ENCODE data around the gene SERPINB10. TPM values are rescaled to one million over a fixed set of nuclear protein-coding genes. Genes with fewer than 3 reads are reported as not detected.

SERPINB10 gene
- total RNA-seq, 1 donor from 2014 or later, result not detected

DNA sequence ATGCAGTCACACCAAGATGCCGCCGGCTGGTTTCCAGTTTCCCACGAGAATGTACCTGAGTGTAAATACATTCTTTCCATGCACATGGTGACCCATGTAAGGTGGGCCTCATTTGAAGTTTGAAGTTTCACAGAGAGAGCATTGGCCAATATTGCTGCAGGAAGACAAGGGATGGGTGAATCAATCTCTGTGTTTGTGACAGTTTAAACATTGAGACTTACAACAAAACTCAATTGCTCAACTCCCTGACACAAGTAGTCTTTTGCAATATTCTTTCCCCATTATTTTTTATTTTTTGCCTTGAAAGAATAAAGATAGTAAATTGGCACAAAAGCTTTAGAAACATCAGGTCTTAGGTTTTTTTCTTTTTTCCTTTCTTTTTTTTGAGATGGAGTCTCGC lies 15.2 kb upstream of the SERPINB10 start:
- DNase-seq (no peak), ATAC-seq (no peak)
- H3K27me3 ChIP-seq (ENCODE audit: low read depth), result no peaks in the 10 kb centered on the region
- no peak overlapping the region for H3K27ac ChIP-seq
- intact Hi-C loops (cut with DNase I), result no loop called here
- no peaks in the 10 kb centered on the region for H3K9me3 ChIP-seq
- no peaks in the 10 kb centered on the region for H3K4me1 ChIP-seq
- H3K4me3 ChIP-seq, result no peak overlapping the region
- no peak for TF ChIP-seq CTCF (IDR thresholded peaks at IDR 0.05)
- no peaks in the 10 kb centered on the region for H3K36me3 ChIP-seq

DNA sequence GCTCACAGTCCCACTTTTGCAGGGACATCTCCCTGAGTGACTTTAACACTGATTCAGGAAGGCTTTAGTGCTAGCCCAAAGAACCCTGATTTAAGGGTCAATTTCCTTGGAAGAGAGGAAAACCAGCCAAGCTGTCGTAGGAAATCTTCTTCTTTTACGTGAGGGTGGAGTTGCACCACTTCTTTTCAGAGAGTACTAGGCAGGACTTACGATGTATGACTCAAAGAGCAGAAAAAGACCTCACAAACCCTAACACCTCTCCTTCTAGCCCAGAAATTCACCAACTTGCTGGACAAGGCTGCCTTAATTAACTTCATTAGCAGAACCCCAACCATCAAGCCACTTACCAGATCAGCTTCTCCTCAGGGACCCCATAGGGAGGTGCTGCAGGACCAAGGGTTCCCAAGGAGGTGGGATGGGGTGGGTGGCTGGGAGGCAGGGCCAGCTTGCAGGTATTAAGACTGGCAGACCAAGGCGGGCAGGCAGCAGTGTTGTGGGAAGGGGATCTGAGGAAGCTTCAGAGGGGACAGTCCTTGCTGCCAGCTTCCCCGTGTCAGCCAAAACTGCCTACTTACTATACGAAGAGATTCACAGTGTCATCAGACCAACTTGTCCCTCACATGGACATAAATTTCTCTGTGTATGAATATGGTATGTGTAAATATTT lies 13.5 kb upstream of the SERPINB10 start:
- no peak for ATAC-seq
- no peak for TF ChIP-seq CTCF (IDR thresholded peaks at IDR 0.05)
- no peak for DNase-seq
- intact Hi-C loops (cut with DNase I), result no loop called here
- no peak overlapping the region for H3K27ac ChIP-seq
- H3K36me3 ChIP-seq, result no peaks in the 10 kb centered on the region
- no peaks in the 10 kb centered on the region for H3K27me3 ChIP-seq (ENCODE audit: low read depth)
- H3K4me3 ChIP-seq, result no peak overlapping the region
- H3K4me1 ChIP-seq, result no peaks in the 10 kb centered on the region
- no peaks in the 10 kb centered on the region for H3K9me3 ChIP-seq

DNA sequence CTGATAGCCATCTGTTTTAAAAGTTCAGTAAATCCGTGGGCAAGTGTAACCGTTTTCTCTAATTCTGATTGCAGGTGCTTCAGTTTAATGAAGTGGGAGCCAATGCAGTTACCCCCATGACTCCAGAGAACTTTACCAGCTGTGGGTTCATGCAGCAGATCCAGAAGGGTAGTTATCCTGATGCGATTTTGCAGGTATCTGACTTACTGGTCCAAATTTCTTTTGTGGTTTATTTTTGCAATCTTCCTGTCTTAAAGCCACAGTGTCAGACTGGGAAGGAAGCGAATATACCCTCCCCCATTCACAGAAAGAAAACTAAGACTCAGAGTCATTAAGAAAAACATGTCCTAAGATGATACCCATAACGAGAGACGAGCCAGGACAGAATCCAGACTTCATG lies 12.6 kb upstream of the SERPINB10 start:
- intact Hi-C loops (cut with DNase I), result no loop called here
- DNase-seq (no peak), ATAC-seq (no peak)
- H3K4me3 ChIP-seq, result no peak overlapping the region
- no peaks in the 10 kb centered on the region for H3K27me3 ChIP-seq (ENCODE audit: low read depth)
- no peaks in the 10 kb centered on the region for H3K9me3 ChIP-seq
- H3K36me3 ChIP-seq, result no peaks in the 10 kb centered on the region
- no peaks in the 10 kb centered on the region for H3K4me1 ChIP-seq
- no peak for TF ChIP-seq CTCF (IDR thresholded peaks at IDR 0.05)
- no peak overlapping the region for H3K27ac ChIP-seq

GRCh38 chr18:63897072-63897471 lies 10.7 kb upstream of the SERPINB10 start:
- ATAC-seq (no peak), DNase-seq (no peak)
- no peak for TF ChIP-seq CTCF (IDR thresholded peaks at IDR 0.05)
- H3K27ac ChIP-seq, result no peak overlapping the region
- intact Hi-C loops (cut with DNase I), result no loop called here
- H3K4me3 ChIP-seq, result no peak overlapping the region
- H3K9me3 ChIP-seq, result no peaks in the 10 kb centered on the region
- no peaks in the 10 kb centered on the region for H3K36me3 ChIP-seq
- H3K27me3 ChIP-seq (ENCODE audit: low read depth), result no peaks in the 10 kb centered on the region
- no peaks in the 10 kb centered on the region for H3K4me1 ChIP-seq

GRCh38 chr18:63899206-63899605 lies 8.6 kb upstream of the SERPINB10 start:
- Histone ChIP-seq H3K4me3 (no peak overlapping the region), H3K4me1 (no peaks in the 10 kb centered on the region), H3K9me3 (no peaks in the 10 kb centered on the region), H3K27ac (no peak overlapping the region), H3K36me3 (no peaks in the 10 kb centered on the region), H3K27me3 (ENCODE audit: low read depth) (no peaks in the 10 kb centered on the region)
- no peak for TF ChIP-seq CTCF (IDR thresholded peaks at IDR 0.05)
- DNase-seq (no peak), ATAC-seq (no peak)
- intact Hi-C loops (cut with DNase I), result no loop called here
